HAP-1 (cell line): ENCODE results near the gene SGO1.
"Not testable (repeated sequence)": the region's sequence is repeated elsewhere in the genome, so short reads cannot be mapped to it uniquely, and the experiment has no call there.

ENCODE experiments used
- DNase-seq, 2 experiments: peaks; one replicate each; pipeline ENCODE4 v3.0.0-alpha.2; 2016 to 2020; ENCODE audit warnings: low spot score in 2 of 2
- H3K27me3 ChIP-seq: fragments of 250-450 bp; sonication (Bioruptor Pico); 2 replicates; pipeline ENCODE4 v1.5.1; 2020; ENCODE audit warnings: low read depth, mild to moderate bottlenecking, moderate library complexity
- H3K36me3 ChIP-seq: fragments of 250-450 bp; sonication (Bioruptor Pico); replicated peaks from 2 replicates; pipeline ENCODE4 v1.5.1; 2020; ENCODE audit warnings: mild to moderate bottlenecking
- H3K4me1 ChIP-seq: fragments of 250-450 bp; sonication (Bioruptor Pico); 2 replicates; pipeline ENCODE4 v1.5.1; 2020; ENCODE audit warnings: mild to moderate bottlenecking
- H3K4me3 ChIP-seq: fragments of 250-450 bp; sonication (Bioruptor Pico); 2 replicates; pipeline ENCODE4 v1.5.1; 2020; ENCODE audit warnings: mild to moderate bottlenecking, moderate library complexity
- H3K9me3 ChIP-seq: fragments of 250-450 bp; sonication (Bioruptor Pico); 2 replicates; pipeline ENCODE4 v1.5.1; 2020; ENCODE audit warnings: mild to moderate bottlenecking, moderate library complexity
- in situ Hi-C: fragments of 300-500 bp; cut with MboI; formaldehyde crosslinking; loops from 3 replicates; pipeline ENCODE4 v1.14.3; 2020; ENCODE audit warnings: low sequenced_read_pairs, inconsistent platforms, mixed read lengths

The SGO1 gene

DNA sequence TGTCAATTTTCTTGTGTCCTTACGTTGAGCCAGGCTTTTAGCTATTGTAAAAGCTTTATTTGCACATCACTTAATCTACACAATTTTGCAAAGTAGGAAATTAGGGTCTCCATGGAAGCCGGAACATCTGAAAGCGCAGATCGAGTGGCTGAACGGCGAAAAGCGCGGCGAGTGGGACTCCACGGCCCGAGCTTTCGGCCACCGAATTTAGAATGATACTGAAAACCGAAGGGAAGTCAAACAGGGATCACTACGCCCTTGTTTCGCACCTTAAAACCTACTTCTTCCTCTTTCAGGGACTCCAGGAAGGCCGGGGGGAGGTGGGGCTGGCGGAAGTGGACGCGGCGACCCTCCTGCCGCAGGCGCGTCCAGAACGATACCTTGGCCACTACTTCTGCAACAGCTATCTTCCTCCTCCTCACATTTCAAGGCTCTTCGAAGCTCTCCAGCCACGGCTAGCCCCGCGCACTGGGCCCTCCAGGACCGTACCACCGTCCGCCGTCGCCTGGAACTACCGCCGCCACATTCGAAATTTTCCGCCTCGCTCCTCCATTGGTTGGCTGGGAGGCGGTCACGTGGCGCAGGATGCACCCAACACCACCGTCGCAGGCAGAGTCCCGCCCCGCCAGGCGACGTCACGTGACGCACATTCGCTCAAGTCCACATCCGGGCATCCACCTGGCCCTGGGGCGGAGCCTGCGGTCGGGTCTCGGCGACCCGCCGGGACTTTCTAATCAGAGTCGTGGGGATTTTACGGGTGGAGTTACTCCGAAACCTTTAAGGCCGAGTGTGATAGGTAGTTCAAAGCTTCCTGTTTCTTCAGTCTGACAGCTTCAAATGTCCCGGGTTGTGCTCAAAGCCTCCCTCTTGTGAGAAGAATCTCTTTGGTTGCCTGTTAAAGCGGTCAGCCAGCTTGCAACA is at the start of gene SGO1:
SGO1 (minus strand) TSS at position 528 of the 921 bp plus-strand sequence. CDS start 2,179 bp downstream, outside the sequence.
- peak; percentile 96 to 99 for DNase-seq
- no peaks in the 10 kb centered on the region for H3K9me3 ChIP-seq
- peaks cover 14% of the 10 kb centered on the region; the same call in 1 of the 2 replicates for H3K4me1 ChIP-seq
- in situ Hi-C loops, result no loop called here
- peaks cover 23% of the 10 kb centered on the region for H3K36me3 ChIP-seq
- H3K27me3 ChIP-seq, result no peaks in the 10 kb centered on the region
- H3K4me3 ChIP-seq, result peak within 1 kb of the TSS; percentile 74

GRCh38 chr3:20235796-20236195 is 49.8 kb upstream of the SGO1 start:
- H3K36me3 ChIP-seq, result no peaks in the 10 kb centered on the region
- no peaks in the 10 kb centered on the region for H3K9me3 ChIP-seq
- DNase-seq, result no peak
- in situ Hi-C loops, result no loop called here
- no peak overlapping the region for H3K4me3 ChIP-seq
- no peaks in the 10 kb centered on the region for H3K27me3 ChIP-seq
- no peaks in the 10 kb centered on the region for H3K4me1 ChIP-seq

DNA sequence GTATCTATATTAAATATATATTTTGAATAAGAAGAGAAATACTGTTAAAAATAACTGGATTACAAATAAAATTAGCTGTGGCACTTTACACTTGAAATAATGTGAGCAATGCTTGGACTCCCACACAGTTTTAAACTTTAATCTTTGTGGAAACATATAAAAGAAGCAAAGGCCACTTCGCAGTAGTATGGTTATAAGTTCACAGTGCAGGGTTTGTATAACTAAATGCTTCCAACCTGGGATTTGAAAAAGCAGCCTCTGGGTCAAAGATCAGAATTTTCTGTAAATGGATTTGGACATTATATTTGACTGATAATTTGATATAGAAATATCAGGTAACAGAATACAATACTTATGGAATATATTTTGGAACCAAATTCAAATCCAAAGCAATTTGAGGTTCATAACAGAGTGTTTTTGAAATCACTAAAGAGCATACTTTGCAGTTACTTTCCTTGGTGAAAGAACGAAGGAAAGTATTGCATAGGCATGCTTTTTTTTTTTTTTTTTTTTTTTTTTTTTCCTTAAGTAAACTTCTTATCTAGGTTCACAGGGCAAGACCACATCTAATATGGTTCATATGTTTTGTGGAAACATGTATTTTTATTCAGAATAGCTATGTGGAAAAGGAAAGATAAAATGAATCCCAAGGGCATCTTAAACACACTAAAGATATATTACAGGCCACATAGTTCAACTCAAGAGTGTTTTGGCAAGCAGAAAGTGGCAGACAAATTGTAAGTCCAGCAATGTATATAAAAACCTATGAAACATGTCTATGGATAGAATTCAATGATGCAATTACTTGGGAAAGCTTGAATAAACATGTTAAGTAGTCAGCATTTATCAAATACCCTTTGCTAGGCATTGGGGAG is 47.1 kb upstream of the SGO1 start:
- no peaks in the 10 kb centered on the region for H3K27me3 ChIP-seq
- H3K36me3 ChIP-seq, result no peaks in the 10 kb centered on the region
- in situ Hi-C loops, result no loop called here
- no peak for DNase-seq
- H3K9me3 ChIP-seq, result no peaks in the 10 kb centered on the region
- no peak overlapping the region for H3K4me3 ChIP-seq
- no peaks in the 10 kb centered on the region for H3K4me1 ChIP-seq

DNA sequence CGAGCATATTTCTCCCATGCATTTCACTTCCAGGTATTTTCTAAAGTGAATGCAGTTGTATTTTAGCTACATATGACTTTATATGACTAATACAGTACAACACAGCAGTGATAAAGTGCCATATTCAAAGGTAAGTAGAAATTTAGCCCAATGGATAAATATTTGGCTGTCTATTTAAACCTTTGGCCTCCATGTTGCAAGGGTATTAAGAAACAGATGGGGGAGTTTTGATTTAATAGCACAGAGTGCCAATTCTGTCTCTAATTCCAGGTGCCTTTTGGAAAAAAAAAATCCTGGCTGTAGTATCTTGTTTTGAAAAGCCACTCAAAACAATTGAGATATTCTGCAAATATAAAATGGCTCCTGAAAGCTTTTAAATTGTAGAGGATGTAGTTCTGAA is 44.9 kb upstream of the SGO1 start:
- no peak for DNase-seq
- no peaks in the 10 kb centered on the region for H3K27me3 ChIP-seq
- H3K9me3 ChIP-seq, result no peaks in the 10 kb centered on the region
- no peaks in the 10 kb centered on the region for H3K4me1 ChIP-seq
- in situ Hi-C loops, result no loop called here
- no peaks in the 10 kb centered on the region for H3K36me3 ChIP-seq
- H3K4me3 ChIP-seq, result no peak overlapping the region

DNA sequence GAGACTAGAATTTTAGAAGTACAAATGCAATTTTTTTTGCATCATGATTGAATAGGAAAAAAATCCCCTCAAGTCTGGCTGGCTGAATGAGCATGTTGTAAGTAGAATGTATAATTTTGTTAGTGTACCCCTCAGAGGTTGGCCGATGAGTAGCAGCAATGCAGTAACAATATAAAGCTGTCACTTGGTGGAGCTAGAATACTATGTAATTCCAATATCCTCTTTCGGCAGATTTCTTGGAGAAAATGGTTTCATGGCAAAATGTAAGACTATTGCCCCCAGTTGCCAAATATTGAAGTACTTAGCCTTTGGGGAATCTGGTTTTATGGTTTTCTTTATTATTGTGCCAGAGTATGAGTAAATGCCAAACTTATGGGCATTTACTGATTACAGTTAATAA is 39.8 kb upstream of the SGO1 start:
- H3K9me3 ChIP-seq, result no peaks in the 10 kb centered on the region
- H3K36me3 ChIP-seq, result no peaks in the 10 kb centered on the region
- in situ Hi-C loops, result no loop called here
- peaks cover 18% of the 10 kb centered on the region for H3K4me1 ChIP-seq
- no peaks in the 10 kb centered on the region for H3K27me3 ChIP-seq
- peak; percentile 16 to 79 for DNase-seq
- no peak overlapping the region for H3K4me3 ChIP-seq

DNA sequence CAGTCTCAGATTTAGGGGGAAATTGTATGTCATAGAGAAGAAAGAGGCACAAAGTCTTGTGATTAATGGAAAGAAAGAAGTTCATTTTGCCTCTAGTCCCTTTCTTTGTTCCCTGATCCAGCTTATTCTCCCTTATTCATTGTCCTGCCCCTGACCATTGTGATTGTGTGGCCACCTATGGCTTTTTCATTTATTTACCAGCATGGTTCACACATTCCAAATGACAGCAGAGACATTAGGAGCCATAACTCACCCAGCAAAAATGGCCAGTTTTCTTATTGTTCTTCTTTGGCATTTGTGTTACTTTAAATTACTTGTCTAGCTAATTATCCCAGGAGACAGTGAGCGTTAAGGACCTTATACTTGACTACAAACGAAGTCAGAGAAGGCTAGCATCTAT is 36.3 kb upstream of the SGO1 start:
- H3K9me3 ChIP-seq, result no peaks in the 10 kb centered on the region
- in situ Hi-C loops, result no loop called here
- DNase-seq, result peak; percentile 69 to 95
- no peaks in the 10 kb centered on the region for H3K36me3 ChIP-seq
- H3K4me3 ChIP-seq, result no peak overlapping the region
- no peaks in the 10 kb centered on the region for H3K27me3 ChIP-seq
- peaks cover 18% of the 10 kb centered on the region for H3K4me1 ChIP-seq

- no peaks in the 10 kb centered on the region for H3K27me3 ChIP-seq
- H3K36me3 ChIP-seq, result no peaks in the 10 kb centered on the region
- H3K9me3 ChIP-seq, result no peaks in the 10 kb centered on the region
- H3K4me1 ChIP-seq, result peaks cover 19% of the 10 kb centered on the region
- no peak overlapping the region for H3K4me3 ChIP-seq
- in situ Hi-C loops, result no loop called here
- no peak for DNase-seq
Observed at GRCh38 chr3:20218215-20218614, 32.2 kb upstream of the SGO1 start.

DNA sequence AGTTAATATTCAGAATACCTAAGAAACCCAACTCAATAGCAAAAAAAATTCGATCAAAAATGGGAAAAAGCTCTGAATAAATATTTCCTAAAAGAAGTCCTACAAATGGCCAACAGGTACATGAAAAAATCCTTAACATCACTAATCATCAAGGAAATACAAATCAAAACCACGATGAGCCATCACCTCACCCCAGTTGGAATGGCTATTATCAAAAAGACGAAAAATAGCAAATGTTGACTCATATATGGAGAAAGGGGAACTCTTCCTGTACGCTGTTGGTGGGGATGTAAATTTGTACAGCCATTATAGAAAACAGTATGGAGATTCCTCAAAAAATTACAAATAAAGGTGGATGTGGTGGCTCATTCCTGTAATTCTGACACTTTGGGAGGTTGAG is 29.6 kb upstream of the SGO1 start:
- H3K27me3 ChIP-seq, result no peaks in the 10 kb centered on the region

DNA sequence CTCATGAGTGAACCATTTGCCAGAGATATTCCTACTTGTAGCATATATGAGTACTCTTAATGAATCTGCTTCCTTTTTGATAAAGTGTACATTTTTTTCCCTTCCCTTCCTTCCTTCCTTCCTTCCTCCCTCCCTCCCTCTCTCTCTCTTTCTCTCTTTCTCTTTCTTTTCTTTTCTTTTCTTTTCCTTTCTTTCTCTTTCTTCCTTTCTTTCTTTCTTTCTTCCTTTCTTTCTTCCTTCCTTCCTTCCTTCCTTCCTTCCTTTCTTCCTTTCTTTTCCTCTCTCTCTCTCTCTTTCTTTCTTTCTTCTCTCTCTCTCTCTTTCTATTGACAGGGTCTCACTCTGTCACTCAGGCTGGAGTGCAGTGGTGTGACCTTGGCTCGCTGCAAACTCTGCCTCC is 27.5 kb upstream of the SGO1 start:
- H3K36me3 ChIP-seq, H3K9me3 ChIP-seq, in situ Hi-C loops, H3K4me1 ChIP-seq, DNase-seq, H3K4me3 ChIP-seq, H3K27me3 ChIP-seq: not testable (repeated sequence)

More for the DNA sequence above, 29.6 kb upstream of the SGO1 start:
- Histone ChIP-seq H3K4me1 (peaks cover 6% of the 10 kb centered on the region; the same call in 1 of the 2 replicates), H3K9me3 (no peaks in the 10 kb centered on the region), H3K4me3 (no peak overlapping the region), H3K36me3 (no peaks in the 10 kb centered on the region)
- in situ Hi-C loops, result no loop called here
- no peak for DNase-seq

DNA sequence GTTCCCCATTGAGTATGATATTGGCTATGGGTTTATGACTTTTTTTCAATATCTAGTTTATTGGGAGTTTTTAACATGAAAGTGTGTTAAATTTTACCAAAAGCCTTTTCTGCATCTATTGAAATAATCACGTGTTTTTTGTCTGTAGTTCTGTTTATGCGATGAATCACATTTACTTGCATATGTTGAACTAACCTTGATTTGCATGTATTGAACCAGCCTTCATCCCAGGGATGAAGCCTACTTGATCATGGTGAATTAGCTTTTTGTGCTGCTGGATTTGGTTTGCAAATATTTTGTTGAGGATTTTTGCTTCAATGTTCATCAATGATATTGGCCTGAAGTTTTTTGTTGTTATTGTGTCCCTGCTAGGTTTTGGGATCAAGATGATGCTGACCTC is 21.9 kb upstream of the SGO1 start:
- H3K4me1 ChIP-seq, H3K27me3 ChIP-seq, H3K4me3 ChIP-seq, H3K9me3 ChIP-seq, H3K36me3 ChIP-seq, DNase-seq, in situ Hi-C loops: not testable (repeated sequence)

DNA sequence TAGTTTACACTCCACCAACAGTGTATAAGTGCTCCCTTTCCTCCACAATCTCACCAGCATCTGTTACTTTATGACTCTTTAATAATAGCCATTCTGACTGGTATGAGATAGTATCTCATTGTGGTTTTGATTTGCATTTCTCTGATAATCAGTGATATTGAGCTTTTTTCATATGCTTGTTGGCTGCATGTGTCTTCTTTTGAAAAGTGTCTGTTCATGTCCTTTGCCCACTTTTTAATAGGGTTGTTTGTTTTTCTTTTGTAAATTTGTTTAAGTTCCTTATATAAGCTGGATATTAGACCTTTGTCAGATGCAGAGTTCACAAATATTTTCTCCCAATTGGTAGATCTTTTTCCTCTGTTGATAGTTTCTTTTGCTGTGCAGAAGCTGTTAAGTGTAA is 19.9 kb upstream of the SGO1 start:
- H3K36me3 ChIP-seq, H3K27me3 ChIP-seq, DNase-seq, in situ Hi-C loops, H3K4me3 ChIP-seq, H3K4me1 ChIP-seq, H3K9me3 ChIP-seq: not testable (repeated sequence)

GRCh38 chr3:20201143-20201542 is 15.1 kb upstream of the SGO1 start:
- H3K4me1 ChIP-seq, result no peaks in the 10 kb centered on the region
- H3K36me3 ChIP-seq, result no peaks in the 10 kb centered on the region
- H3K27me3 ChIP-seq, result no peaks in the 10 kb centered on the region
- no peaks in the 10 kb centered on the region for H3K9me3 ChIP-seq
- no peak for DNase-seq
- H3K4me3 ChIP-seq, result no peak overlapping the region
- in situ Hi-C loops, result no loop called here

- in situ Hi-C loops, result no loop called here
- no peak for DNase-seq
- no peak overlapping the region for H3K4me3 ChIP-seq
- H3K36me3 ChIP-seq, result no peaks in the 10 kb centered on the region
- H3K9me3 ChIP-seq, result no peaks in the 10 kb centered on the region
- H3K27me3 ChIP-seq, result no peaks in the 10 kb centered on the region
- peaks cover 5% of the 10 kb centered on the region; the same call in 1 of the 2 replicates for H3K4me1 ChIP-seq
Observed at GRCh38 chr3:20197775-20198174, 11.8 kb upstream of the SGO1 start.
